Astrocyte of the cerebellum (primary cell): ENCODE measurements around the gene SHANK2.

Source experiments
- DNase-seq: peaks from one replicate; pipeline ENCODE4 v3.0.0-alpha.2; 2011; ENCODE audit warnings: low read depth
- H3K4me3 ChIP-seq: 2 replicates; pipeline ENCODE4 v1.5.1; 2011; ENCODE audit warnings: mild to moderate bottlenecking, low read depth, low read length, moderate library complexity
- in situ Hi-C: cut with HindIII; loops from 2 replicates; pipeline ENCODE4 v1.10.0; 2017; ENCODE audit warnings: low sequenced_read_pairs
- TF ChIP-seq, protein P1 (sequence below): IDR thresholded peaks from 2 replicates; pipeline ENCODE4 v1.5.1; 2012; ENCODE audit warnings: low read length, low read depth, moderate library complexity, mild to moderate bottlenecking; ENCODE audit errors: missing control alignments

SHANK2 gene

GRCh38 chr11:71221821-71222220, 30.6 kb downstream of the SHANK2 start:
- TF ChIP-seq, protein P1, sequence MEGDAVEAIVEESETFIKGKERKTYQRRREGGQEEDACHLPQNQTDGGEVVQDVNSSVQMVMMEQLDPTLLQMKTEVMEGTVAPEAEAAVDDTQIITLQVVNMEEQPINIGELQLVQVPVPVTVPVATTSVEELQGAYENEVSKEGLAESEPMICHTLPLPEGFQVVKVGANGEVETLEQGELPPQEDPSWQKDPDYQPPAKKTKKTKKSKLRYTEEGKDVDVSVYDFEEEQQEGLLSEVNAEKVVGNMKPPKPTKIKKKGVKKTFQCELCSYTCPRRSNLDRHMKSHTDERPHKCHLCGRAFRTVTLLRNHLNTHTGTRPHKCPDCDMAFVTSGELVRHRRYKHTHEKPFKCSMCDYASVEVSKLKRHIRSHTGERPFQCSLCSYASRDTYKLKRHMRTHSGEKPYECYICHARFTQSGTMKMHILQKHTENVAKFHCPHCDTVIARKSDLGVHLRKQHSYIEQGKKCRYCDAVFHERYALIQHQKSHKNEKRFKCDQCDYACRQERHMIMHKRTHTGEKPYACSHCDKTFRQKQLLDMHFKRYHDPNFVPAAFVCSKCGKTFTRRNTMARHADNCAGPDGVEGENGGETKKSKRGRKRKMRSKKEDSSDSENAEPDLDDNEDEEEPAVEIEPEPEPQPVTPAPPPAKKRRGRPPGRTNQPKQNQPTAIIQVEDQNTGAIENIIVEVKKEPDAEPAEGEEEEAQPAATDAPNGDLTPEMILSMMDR: no peak
- no peak overlapping the region for H3K4me3 ChIP-seq
- in situ Hi-C loops: no loop called here
- DNase-seq: no peak

DNA sequence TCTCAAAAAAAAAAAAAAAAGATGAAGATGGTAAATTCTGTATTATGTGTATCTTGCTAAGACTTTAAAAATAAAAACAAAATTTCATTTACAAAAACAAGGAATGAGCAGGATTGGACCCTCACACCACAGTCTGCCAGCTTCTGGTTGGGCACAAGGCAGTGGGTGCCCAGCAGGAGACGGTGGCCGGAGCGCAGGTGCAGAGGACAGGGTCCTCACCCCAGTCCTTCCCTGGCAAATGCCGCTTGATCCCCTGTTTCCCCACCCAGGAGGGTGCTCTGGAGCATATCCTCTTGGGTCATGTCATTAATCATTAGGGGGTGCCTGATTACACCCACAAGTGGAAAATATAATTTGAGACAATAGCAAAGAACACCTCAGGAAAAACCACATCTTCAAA, 31.2 kb downstream of the SHANK2 start:
- H3K4me3 ChIP-seq: no peak overlapping the region
- in situ Hi-C loops: no loop called here
- TF ChIP-seq, protein P1: no peak
- no peak for DNase-seq

DNA sequence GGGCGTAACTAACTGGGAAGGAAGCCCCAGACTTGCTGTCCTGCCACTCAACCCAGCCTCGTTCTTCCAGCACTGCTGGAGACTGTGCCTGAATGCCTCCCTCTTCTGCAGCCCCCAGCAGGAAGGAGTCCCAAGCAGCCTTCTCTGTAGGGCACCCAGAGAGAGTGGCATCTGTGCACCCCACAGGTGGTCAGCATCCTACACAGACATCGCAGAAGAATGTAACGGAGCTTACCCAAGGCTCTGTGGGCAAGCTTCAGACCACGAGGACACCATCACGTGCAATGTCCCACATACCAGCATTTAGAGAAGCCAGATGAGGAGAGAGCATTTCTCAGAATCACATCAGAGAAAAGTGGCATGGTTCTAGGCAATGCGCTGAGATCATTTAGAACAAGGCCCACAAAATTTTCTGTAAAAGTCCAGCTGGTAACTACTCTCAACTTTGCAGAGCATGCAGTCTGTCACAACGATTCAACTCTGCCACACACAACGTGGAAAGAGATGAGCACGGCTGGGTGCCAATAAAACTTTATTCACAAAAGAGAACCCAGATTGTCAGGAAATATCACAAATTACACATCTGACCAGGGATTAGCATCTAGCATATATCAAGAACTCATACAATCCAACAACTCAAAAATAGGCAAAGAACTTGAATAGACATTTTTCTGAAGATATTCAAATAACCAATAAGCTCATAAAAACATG, 33.4 kb downstream of the SHANK2 start:
- no peak overlapping the region for H3K4me3 ChIP-seq
- in situ Hi-C loops: no loop called here
- TF ChIP-seq, protein P1: no peak
- DNase-seq: no peak

DNA sequence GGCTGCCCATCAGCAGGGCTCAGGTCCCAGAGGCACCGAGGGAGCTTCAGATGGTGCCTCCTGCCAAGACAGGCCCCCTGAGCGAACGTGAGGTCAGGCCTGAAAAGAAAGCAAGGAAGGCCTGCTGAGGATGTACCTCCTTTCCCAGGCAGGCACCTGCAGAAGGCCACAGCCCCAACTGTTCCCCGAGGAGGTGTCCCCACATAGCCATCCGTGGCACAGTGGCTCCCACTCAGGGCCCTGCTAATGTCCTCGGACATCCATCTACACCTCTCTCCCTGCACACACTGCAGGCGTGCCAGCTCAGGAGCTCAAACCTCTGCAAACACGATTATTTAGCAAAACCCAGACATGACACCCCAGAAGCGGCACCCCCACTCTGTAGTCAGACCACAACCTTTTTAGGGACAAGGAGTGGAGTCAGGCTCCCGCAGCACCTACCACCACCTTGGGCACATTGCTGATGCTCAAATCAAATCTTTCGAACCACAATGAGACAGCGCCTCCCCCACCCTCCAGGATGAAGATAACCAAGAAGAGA, 36.9 kb downstream of the SHANK2 start:
- in situ Hi-C loops: no loop called here
- H3K4me3 ChIP-seq: no peak overlapping the region
- DNase-seq: no peak
- TF ChIP-seq, protein P1: no peak

DNA sequence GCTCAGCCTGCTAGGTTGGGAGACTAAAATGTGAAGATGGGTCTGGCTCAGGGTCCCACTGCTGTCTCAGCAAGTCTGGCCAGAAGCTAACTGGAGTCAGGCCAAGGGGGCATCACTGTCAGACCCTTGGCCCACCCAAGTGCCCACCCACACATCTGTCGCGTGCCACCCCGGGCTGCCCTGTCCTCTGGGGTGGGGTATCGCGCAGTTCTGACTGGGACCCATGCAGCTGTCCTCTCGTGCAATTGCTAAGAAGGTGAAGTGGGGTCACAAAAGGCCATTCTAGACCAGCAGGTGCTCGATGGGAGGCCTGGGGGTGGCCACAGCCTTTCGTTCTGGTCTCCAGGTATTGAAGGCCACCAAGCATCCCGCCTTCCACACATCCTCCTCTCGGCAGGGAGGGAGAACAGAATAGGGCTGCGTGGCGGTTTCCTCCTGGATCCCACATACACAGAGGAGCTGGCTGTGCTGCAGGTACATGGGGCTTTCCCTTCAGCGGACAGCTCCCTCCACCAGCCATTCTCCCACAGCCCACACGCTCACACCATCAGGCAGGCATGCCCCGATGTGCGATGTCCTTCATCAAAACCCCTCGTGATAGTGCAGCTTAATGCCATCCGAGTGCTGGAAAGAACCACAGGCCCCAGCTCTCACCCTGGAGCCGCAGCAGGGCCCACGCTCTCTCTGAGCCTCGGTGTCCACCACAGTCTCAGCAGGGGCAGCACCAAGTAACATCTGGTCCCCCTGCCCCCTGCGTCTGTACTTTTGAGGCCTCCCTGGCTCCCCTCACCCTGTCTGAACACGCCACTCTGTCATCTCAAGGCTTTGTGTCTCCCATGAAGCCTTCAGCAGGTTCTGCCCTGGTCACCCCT, 37.6 kb downstream of the SHANK2 start:
- in situ Hi-C loops: no loop called here

More for the DNA sequence above, 37.6 kb downstream of the SHANK2 start:
- no peak overlapping the region for H3K4me3 ChIP-seq
- TF ChIP-seq, protein P1: no peak
- no peak for DNase-seq
